ENCODE measurements around the gene ARHGAP33.
A peak's percentile ranks its signal among the peaks of the same experiment; 100 is the strongest.
"Not testable (repeated sequence)": the region's sequence is repeated elsewhere in the genome, so short reads cannot be mapped to it uniquely, and the experiment has no call there.

Gene ARHGAP33

DNA sequence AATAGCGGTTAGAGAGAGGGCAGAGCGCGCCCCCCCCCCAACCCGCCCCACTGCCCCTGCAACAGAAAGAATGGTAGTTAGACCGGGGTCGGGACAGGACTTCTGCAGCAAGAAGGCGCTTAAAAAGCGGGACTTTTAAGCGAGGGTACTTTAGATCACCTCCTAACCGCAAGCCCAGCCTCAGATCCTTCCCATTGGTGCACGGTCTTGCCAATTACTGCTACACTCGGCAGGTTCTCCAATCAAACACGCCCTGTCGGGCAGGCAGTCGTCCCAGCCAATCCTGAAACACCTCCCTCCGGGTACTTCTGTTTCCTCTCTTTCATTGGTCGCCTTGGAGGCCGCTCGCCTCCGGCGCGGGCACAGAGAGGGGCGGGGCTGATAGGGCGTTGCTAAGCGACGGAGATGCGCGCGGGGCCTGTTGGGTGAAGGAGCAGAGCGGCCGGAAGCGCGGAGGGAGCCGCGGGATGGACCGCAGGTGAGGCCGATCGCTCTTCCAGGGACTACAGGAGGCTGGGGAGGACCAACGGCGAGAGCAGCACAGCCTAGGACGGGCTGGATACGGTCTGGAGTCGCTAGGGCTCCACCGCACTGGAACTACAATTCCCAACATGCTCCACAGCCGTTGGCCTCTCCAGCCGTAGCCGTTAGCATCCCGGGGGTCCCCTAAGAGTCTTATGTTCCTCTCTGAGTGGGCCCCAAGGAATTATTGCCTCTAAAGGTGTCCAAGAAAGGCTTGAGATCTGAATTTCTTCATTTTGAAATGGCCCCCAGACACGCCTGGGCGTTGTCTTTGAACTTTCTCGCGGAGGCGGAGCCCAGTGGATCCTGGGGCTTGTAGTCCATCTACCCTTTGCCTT is 17.4 kb upstream of the ARHGAP33 start, which contains the start of gene PROSER3:
Gene PROSER3 (plus strand): TSS at position 428 of the 860 bp plus-strand sequence. CDS start 40 bp downstream, at position 468.
- Histone ChIP-seq H3K36me3 (ENCODE audit: control insufficient read depth, insufficient read depth, low read length) (peaks cover 61% of the 10 kb centered on the region), H3K27ac (ENCODE audit: low read depth, low read length, severe bottlenecking) (peak within 1 kb of the TSS; percentile 98), H3K9me3 (ENCODE audit: control insufficient read depth, low read length) (no peaks in the 10 kb centered on the region), H3K4me3 (ENCODE audit: extremely low read depth, insufficient read depth, low read length, poor library complexity, severe bottlenecking) (peak within 1 kb of the TSS; percentile 93), H3K4me1 (ENCODE audit: control insufficient read depth, insufficient read depth, low read length, poor library complexity, severe bottlenecking) (peaks cover 18% of the 10 kb centered on the region)
- 0% methylated on average over 41 to 49 of the region's 53 CpGs for WGBS, 2 experiments (ENCODE audit: insufficient coverage in 2 of 2)

DNA sequence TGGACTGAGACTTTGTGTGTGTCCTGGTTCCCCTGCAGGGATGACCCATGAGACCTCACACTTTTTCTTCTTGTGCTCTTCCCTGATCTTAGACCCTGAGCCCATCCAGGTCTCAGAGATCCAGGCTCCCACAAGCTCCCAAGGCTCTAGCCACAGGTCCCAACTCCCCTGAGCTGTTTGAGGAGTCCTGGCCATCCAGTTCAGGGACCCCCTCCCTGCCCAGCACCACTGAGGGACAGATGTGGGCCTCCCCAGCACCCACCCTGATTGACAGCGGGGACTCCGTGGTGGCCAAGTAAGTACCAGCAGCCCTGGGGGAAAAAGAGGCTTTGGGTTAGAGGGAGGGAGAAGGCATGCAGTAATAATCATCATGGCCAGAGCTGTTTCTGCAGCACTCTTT is 15.7 kb upstream of the ARHGAP33 start:
- Histone ChIP-seq H3K36me3 (ENCODE audit: control insufficient read depth, insufficient read depth, low read length) (peaks cover 56% of the 10 kb centered on the region), H3K27ac (ENCODE audit: low read depth, low read length, severe bottlenecking) (no peak overlapping the region), H3K4me3 (ENCODE audit: extremely low read depth, insufficient read depth, low read length, poor library complexity, severe bottlenecking) (no peak overlapping the region), H3K9me3 (ENCODE audit: control insufficient read depth, low read length) (no peaks in the 10 kb centered on the region), H3K4me1 (ENCODE audit: control insufficient read depth, insufficient read depth, low read length, poor library complexity, severe bottlenecking) (peaks cover 18% of the 10 kb centered on the region)
- WGBS, 2 experiments (ENCODE audit: insufficient coverage in 2 of 2): no CpG with 5 or more reads among the region's 2 CpGs

DNA sequence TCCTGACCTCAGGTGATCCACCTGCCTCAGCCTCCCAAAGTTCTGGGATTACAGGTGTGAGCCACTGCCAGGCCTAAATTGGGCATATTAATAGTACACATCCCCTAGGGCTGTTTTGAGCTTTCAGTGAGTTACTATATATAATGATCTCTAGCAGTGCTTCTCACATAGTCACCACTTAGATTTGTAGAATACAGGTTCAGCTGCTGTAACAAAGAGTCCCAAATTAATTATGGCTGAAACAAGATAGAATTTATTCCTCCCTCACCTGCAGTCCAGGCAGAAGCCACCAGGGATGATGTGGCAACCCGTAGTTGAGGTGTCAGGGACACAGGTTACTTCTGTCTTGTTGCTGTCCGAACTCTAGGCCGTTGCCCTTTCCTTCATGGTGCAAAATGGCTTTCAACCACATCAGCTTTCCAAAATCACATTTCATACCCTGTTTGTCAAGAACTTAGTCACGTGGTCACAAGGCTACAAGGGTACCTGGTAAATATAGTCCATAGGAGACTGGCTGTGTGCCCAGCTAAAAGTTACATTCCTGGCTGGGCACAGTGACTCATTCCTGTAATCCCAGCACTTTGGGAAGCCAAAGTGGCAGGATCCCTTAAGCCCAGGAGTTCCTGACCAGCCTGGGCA is 14.5 kb upstream of the ARHGAP33 start:
- H3K4me1 ChIP-seq (ENCODE audit: control insufficient read depth, insufficient read depth, low read length, poor library complexity, severe bottlenecking): peaks cover 16% of the 10 kb centered on the region
- 100% methylated on average over 3 to 4 of the region's 4 CpGs for WGBS, 2 experiments (ENCODE audit: insufficient coverage in 2 of 2)
- H3K36me3 ChIP-seq (ENCODE audit: control insufficient read depth, insufficient read depth, low read length): peaks cover 59% of the 10 kb centered on the region

DNA sequence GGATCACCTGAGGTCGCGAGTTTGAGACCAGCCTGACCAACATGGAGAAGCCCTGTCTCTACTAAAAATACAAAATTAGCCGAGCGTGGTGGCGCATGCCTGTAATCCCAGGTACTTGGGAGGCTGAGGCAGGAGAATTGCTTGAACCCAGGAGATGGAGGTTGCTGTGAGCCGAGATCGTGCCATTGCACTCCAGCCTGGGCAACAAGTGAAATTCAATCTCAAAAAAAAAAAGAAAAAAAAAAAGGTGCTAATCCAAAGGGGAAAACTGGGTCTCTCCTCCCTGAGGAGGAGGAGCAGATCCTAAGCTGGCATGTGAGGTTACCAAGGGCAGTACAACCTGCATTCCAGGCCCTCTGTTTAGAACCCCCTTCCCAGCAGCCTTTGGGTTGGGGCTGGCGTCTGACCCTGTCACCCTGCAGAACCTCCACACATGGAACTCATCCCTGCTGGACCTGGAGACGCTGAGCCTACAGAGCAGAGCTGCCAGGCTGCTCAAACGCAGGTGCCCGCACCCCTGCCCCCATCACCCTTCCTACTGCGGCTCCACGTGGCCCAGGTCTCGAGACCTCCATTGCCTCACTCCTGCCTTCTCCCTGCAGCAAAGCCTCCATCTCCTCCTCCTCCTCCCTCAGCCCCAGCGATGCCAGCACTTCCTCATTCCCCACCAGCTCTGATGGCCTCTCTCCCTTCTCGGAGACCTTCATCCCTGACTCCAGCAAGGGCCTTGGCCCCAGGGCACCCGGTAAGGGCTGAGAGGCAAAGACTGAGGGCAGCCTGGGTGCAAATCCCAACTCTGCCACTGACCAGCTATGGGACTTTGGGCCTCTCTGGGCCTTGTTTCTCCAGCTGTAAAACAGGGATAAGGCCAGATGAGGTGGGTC is 10.7 kb upstream of the ARHGAP33 start:
- Histone ChIP-seq H3K4me3 (ENCODE audit: extremely low read depth, insufficient read depth, low read length, poor library complexity, severe bottlenecking) (no peak overlapping the region), H3K4me1 (ENCODE audit: control insufficient read depth, insufficient read depth, low read length, poor library complexity, severe bottlenecking) (no peaks in the 10 kb centered on the region), H3K36me3 (ENCODE audit: control insufficient read depth, insufficient read depth, low read length) (peaks cover 81% of the 10 kb centered on the region), H3K27ac (ENCODE audit: low read depth, low read length, severe bottlenecking) (no peak overlapping the region), H3K9me3 (ENCODE audit: control insufficient read depth, low read length) (no peaks in the 10 kb centered on the region)
- WGBS, 2 experiments (ENCODE audit: insufficient coverage in 2 of 2): 94 to 96% methylated on average over 8 to 11 of the region's 17 CpGs

More for the DNA sequence above, 14.5 kb upstream of the ARHGAP33 start:
- Histone ChIP-seq H3K4me3 (ENCODE audit: extremely low read depth, insufficient read depth, low read length, poor library complexity, severe bottlenecking) (no peak overlapping the region), H3K27ac (ENCODE audit: low read depth, low read length, severe bottlenecking) (no peak overlapping the region), H3K9me3 (ENCODE audit: control insufficient read depth, low read length) (no peaks in the 10 kb centered on the region)

DNA sequence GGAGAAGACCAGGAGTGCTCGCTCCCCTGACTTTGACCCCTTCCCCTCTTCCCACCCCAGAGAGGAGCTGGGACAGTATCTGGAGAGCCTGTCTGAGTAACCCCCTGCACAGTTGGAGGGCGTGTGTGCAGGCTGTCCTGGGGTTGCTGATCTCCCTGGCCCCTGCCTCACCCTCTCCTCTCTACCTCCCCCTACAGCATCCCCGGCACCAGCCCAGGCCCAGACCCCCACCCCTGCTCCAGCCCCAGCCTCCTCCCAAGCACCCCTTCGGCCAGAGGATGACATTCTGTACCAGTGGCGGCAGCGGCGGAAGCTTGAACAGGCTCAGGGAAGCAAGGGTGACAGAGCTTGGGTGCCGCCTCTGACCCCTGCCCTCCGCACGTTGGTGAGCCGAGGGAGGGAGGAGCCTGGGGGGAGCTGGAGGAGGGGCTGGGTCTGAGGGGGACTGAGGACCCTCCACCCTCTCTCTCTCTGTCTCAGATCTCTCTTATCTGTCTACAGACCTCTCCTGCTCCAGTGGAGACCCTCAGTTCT is 8.7 kb upstream of the ARHGAP33 start:
- 86% methylated on average over 3 of the region's 11 CpGs; no CpG with 5 or more reads in 1 of the 2 experiments for WGBS, 2 experiments (ENCODE audit: insufficient coverage in 2 of 2)
- no peak overlapping the region for H3K27ac ChIP-seq (ENCODE audit: low read depth, low read length, severe bottlenecking)
- H3K36me3 ChIP-seq (ENCODE audit: control insufficient read depth, insufficient read depth, low read length): peaks cover 62% of the 10 kb centered on the region

DNA sequence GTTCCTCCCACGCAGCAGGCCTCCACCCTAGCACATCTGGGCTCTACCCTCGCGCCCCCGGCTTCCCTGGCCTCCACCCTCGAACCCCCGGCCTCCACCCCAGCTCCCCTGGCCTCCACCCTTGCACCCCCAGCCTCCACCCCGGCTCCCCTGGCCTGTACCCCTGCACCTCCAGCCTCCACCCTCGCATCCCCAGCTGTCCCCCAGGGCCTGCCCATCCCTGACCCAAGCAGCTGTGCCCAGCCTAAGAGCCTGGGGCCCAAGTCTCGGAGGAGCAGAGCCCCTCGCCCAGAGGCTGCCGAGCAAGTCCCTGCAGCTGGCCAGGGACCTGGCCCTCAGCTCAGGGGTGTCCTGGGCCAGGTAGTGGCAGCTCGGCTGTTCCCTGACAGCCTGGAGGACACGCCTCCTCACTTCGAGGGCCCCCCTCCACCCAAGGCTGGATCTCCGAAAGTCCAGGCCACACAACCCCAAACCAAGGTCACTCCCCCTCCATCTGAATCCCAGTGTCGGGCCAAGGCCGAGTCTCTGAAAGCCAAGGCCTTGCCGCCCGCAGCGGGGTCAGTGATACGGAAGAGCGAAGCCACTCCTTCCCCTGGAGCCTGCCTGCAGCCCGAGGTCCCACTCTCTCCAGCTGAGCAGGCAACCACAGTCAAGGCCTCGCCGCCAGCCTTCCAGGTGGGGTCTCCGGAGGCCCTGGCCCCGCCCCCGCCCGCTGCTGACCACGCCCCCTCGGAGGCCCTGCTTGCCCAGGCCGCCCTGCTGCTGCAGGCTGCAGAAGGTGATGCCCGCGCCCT is 7.9 kb upstream of the ARHGAP33 start:
- no peak overlapping the region for H3K27ac ChIP-seq (ENCODE audit: low read depth, low read length, severe bottlenecking)
- H3K36me3 ChIP-seq (ENCODE audit: control insufficient read depth, insufficient read depth, low read length): peaks cover 54% of the 10 kb centered on the region
- H3K4me1 ChIP-seq (ENCODE audit: control insufficient read depth, insufficient read depth, low read length, poor library complexity, severe bottlenecking): no peaks in the 10 kb centered on the region
- 55 to 57% methylated on average over 20 to 32 of the region's 34 CpGs for WGBS, 2 experiments (ENCODE audit: insufficient coverage in 2 of 2)
- no peak overlapping the region for H3K4me3 ChIP-seq (ENCODE audit: extremely low read depth, insufficient read depth, low read length, poor library complexity, severe bottlenecking)
- H3K9me3 ChIP-seq (ENCODE audit: control insufficient read depth, low read length): no peaks in the 10 kb centered on the region

More for the DNA sequence above, 8.7 kb upstream of the ARHGAP33 start:
- no peaks in the 10 kb centered on the region for H3K9me3 ChIP-seq (ENCODE audit: control insufficient read depth, low read length)
- no peak overlapping the region for H3K4me3 ChIP-seq (ENCODE audit: extremely low read depth, insufficient read depth, low read length, poor library complexity, severe bottlenecking)
- no peaks in the 10 kb centered on the region for H3K4me1 ChIP-seq (ENCODE audit: control insufficient read depth, insufficient read depth, low read length, poor library complexity, severe bottlenecking)

DNA sequence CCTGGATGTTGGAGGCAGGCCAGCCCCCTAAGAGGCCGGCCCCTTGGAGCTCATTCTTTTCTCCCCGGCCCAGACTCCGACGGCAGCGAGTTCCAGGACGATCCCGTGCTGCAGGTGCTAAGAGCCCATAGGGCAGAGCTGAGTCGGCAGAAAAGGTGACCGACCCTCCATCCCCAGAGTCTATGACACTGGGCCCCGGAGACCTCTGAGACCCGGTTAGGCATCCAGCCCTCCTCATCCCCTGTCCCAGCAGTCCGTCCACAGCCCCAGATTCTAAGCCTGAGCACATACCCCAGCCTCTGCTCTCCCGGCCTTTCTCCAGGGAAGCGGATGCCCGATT is 7.3 kb upstream of the ARHGAP33 start:
- peaks cover 50% of the 10 kb centered on the region for H3K36me3 ChIP-seq (ENCODE audit: control insufficient read depth, insufficient read depth, low read length)
- H3K9me3 ChIP-seq (ENCODE audit: control insufficient read depth, low read length): no peaks in the 10 kb centered on the region
- WGBS, 2 experiments (ENCODE audit: insufficient coverage in 2 of 2): 62 to 68% methylated on average over 13 to 15 of the region's 15 CpGs
- H3K4me1 ChIP-seq (ENCODE audit: control insufficient read depth, insufficient read depth, low read length, poor library complexity, severe bottlenecking): no peaks in the 10 kb centered on the region
- no peak overlapping the region for H3K27ac ChIP-seq (ENCODE audit: low read depth, low read length, severe bottlenecking)
- H3K4me3 ChIP-seq (ENCODE audit: extremely low read depth, insufficient read depth, low read length, poor library complexity, severe bottlenecking): no peak overlapping the region

DNA sequence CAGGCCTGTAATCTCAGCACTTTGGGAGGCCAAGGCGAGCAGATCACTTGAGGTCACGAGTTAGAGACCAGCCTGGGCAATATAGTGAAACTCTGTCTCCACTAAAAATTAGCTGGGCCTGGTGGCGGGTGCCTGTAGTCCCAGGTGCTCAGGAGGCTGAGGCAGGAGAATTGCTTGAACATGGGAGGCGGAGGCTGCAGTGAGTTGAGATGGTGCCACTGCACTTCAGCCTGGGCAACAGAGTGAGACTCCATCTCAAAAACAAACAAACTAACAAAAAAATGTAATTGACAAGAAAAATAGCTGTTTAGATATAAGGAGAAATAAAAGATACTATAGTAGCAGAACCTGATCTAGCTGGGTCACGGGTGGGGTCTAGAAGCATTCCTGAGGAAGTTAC is 3.0 kb upstream of the ARHGAP33 start:
- H3K27ac ChIP-seq (ENCODE audit: low read depth, low read length, severe bottlenecking): not testable (repeated sequence)
- whole genome bisulfite sequencing, 2 experiments (ENCODE audit: insufficient coverage in 2 of 2): 94 to 100% methylated on average over 3 to 4 of the region's 5 CpGs

DNA sequence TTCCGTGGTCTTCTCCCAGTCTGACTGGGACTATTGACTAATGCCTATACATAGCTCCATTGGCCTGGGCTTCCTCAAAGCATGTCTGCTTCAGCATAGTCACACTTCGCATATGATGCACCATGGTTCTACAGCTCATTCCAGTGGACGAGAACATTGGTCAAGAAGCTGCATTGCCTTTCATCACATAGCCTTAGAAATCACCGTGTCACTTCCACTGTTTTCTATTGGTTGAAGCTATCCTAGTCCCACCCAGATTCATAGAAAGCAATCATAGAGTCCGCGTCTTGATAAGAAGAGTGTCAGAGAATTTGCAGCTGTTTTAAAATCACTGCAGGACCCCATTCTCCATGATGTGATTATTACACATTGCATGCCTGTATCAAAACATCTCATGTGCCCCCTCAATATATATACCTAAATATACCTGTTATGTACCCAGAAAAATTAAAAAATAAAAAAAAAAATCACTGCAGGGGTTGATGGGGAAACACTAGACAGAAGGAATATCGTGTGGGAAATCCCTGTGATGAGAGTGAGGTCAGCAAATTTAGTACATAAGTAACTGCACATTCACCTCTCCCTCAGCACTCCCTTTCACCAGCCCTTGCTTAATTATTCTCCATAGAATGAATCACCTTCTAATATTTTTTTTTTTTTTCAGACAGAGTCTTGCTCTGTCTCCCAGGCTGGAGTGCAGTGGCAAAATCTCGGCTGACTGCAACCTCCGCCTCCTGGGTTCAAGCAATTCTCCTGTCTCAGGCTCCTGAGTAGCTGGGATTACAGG is 2.2 kb upstream of the ARHGAP33 start:
- Histone ChIP-seq H3K27ac (ENCODE audit: low read depth, low read length, severe bottlenecking) (no peak overlapping the region), H3K4me1 (ENCODE audit: control insufficient read depth, insufficient read depth, low read length, poor library complexity, severe bottlenecking) (peaks cover 20% of the 10 kb centered on the region), H3K36me3 (ENCODE audit: control insufficient read depth, insufficient read depth, low read length) (peaks cover 10% of the 10 kb centered on the region), H3K9me3 (ENCODE audit: control insufficient read depth, low read length) (no peaks in the 10 kb centered on the region), H3K4me3 (ENCODE audit: extremely low read depth, insufficient read depth, low read length, poor library complexity, severe bottlenecking) (no peak overlapping the region)
- WGBS, 2 experiments (ENCODE audit: insufficient coverage in 2 of 2): 73 to 80% methylated on average over 7 to 8 of the region's 9 CpGs

More for the DNA sequence above, 3.0 kb upstream of the ARHGAP33 start:
- Histone ChIP-seq H3K4me1 (ENCODE audit: control insufficient read depth, insufficient read depth, low read length, poor library complexity, severe bottlenecking) (peaks cover 16% of the 10 kb centered on the region), H3K36me3 (ENCODE audit: control insufficient read depth, insufficient read depth, low read length) (peaks cover 18% of the 10 kb centered on the region)
- not testable (repeated sequence) for H3K4me3 ChIP-seq (ENCODE audit: extremely low read depth, insufficient read depth, low read length, poor library complexity, severe bottlenecking); H3K9me3 ChIP-seq (ENCODE audit: control insufficient read depth, low read length)
